GM12873 (cell line): ENCODE results near the gene SAMD8.

Experiments used
- TF ChIP-seq, protein P1 (sequence below): IDR thresholded peaks from 2 replicates; pipeline ENCODE4 v1.5.1; 2012; ENCODE audit warnings: low read depth, mild to moderate bottlenecking, moderate library complexity, low read length, control low read depth; ENCODE audit not compliant: insufficient read depth; ENCODE audit errors: missing control alignments

SAMD8 gene

GRCh38 chr10:75223507-75223906, 112.1 kb downstream of the SAMD8 start:
- TF ChIP-seq, protein P1, sequence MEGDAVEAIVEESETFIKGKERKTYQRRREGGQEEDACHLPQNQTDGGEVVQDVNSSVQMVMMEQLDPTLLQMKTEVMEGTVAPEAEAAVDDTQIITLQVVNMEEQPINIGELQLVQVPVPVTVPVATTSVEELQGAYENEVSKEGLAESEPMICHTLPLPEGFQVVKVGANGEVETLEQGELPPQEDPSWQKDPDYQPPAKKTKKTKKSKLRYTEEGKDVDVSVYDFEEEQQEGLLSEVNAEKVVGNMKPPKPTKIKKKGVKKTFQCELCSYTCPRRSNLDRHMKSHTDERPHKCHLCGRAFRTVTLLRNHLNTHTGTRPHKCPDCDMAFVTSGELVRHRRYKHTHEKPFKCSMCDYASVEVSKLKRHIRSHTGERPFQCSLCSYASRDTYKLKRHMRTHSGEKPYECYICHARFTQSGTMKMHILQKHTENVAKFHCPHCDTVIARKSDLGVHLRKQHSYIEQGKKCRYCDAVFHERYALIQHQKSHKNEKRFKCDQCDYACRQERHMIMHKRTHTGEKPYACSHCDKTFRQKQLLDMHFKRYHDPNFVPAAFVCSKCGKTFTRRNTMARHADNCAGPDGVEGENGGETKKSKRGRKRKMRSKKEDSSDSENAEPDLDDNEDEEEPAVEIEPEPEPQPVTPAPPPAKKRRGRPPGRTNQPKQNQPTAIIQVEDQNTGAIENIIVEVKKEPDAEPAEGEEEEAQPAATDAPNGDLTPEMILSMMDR = no peak

DNA sequence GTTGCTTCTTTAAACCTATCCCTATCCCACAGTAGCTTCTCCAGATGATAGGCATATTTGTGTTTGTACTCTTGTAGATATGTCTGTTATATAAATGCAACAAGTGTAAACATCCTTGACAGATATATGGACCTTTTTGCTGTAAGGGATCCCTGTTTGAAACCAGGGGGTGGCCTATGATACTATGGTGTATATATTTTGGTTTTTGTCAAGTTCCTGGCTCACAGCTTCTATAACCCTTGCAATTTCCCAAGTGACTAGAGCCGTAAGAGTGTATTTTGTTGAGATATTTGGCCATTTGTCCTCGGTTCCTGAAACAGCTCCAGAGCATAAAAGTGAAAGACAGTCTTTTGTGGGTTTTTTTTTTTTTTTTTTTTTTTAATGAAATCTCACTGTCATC, 114.6 kb downstream of the SAMD8 start:
- TF ChIP-seq, protein P1 = no peak

DNA sequence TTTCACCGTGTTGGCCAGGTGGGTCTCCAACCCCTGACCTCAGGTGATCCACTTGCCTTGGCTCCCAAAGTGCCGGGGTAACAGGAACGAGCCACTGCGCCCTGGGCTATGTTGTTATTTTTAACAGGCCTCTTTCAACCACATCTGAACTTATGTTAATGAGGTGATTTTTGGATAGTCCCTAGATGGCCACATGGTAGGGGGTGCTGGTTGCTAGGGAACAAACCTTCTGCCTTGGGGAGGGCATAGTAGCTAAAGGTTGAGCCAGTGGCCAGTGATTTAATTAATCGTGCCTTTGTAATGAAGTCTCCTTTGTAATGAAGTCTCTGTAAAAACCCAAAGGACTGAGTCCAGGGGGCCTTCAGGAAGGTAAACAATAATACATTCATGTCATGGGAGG, 115.2 kb downstream of the SAMD8 start:
- TF ChIP-seq, protein P1 = no peak

DNA sequence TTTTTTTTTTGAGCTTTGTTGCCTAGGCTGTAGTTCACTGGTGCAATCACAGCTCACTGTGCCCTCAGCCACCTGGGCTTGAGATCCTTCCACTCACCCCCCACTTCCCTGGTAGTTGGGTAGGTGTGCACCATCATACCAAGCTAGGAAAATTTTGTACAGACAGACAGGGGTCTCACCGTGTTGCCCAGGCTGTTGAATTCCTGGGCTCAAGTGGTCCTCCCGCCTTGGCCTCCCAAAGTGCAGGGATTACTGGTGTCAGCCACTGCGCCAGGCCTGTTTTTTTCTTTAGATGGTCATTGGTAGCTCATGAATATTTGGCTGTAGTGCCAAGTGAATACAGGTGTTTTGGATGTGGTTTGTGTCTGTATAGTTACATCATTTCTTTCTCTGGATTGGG, 116.8 kb downstream of the SAMD8 start:
- TF ChIP-seq, protein P1 = no peak

- TF ChIP-seq, protein P1 = no peak
Observed at GRCh38 chr10:75228834-75229233, 117.4 kb downstream of the SAMD8 start.

DNA sequence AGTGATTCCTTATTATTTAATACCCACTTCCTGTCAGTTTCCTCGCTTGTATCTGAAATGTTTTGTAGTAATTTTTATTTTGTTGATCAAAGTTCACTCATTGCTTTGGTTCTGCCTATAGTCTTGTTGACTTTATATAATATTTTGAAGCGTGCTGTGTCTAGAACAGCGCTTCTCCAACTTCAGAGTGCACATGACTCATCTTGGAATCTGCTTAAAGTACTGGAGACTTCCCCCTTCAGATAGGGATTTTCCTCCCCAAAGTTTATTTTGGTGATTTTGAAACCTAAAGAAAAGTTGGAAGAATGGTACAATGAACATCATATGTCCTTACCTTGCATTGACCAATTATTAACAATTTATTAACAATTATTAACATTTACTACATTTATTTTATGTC, 118.5 kb downstream of the SAMD8 start:
- TF ChIP-seq, protein P1 = no peak

- TF ChIP-seq, protein P1 = peak; percentile 91
Observed at GRCh38 chr10:75230600-75231038, 119.2 kb downstream of the SAMD8 start.
